ENCODE measurements around the gene LAMB1. TPM values are rescaled to one million over a fixed set of nuclear protein-coding genes. Genes with fewer than 3 reads are reported as not detected.

Gene LAMB1
- total and polyA plus RNA-seq, 2 of the 13 experiments (the other 11 are each of a cell fraction or from before 2014, with no cell fraction given) = 109 to 124 TPM

DNA sequence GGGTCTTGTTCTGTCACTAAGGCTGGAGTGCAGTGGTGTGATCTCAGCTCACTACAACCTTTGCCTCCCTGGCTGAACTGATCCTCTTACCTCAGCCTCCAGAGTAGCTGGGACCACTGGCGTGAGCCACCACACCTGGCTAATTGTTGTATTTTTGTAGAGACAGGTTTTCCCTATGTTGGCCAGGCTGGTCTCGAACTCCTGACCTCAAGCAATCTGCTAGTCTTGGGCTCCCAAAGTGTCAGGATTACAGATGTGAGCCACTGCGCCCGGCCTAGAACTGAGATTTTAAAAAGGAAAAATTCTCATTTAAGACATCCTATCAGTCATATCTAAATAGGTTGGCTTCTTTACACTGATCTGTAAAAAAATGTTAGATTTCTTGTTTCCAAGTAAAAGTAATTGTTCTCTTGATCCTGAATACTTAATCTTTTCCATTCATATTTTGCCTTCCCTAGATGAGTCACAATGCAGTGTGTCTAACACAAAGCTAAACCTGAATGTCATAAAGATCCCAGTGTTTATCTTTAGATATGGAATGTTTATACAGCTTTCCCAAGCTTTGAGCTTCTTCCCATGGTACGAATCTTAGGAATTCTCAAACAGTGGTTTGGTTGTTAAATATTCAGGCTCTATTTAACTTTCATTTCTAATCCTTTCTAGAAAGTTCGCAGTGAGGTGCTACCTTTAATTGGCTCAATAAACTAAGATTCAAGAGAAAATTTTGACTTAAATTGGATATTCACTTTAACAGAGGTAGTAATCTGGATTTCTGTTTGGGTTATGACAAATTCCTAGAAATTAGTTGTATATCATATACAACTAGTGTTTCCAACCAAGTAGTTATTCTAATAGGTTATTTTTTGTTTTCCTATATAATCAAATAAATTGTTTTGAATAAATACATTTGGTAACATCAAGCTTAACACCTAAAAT lies 12.1 kb upstream of the LAMB1 start (continued):
- TF ChIP-seq ZBTB7B (CRISPR knock-in tag; IDR thresholded peaks at IDR 0.05) (no peak), ZZZ3 (CRISPR knock-in tag; IDR thresholded peaks at IDR 0.05; ENCODE audit: borderline replicate concordance) (no peak), ZNF256 (CRISPR knock-in tag; conservative IDR thresholded peaks at IDR 0.05) (no peak), ZNF160 (CRISPR knock-in tag; IDR thresholded peaks at IDR 0.05) (no peak), ZNF619 (CRISPR knock-in tag; IDR thresholded peaks at IDR 0.05) (no peak), ZNF543 (CRISPR knock-in tag; IDR thresholded peaks at IDR 0.05) (no peak), ZBTB21 (CRISPR knock-in tag; IDR thresholded peaks at IDR 0.05) (no peak), ZNF569 (CRISPR knock-in tag; IDR thresholded peaks at IDR 0.05; ENCODE audit: borderline replicate concordance) (no peak), NBN (conservative IDR thresholded peaks at IDR 0.05) (no peak), MYNN (CRISPR knock-in tag; IDR thresholded peaks at IDR 0.05; ENCODE audit: low read depth) (no peak), ZNF879 (CRISPR knock-in tag; IDR thresholded peaks at IDR 0.05) (no peak), ELF3 (CRISPR knock-in tag; IDR thresholded peaks at IDR 0.05) (peak; percentile 65), ZNF124 (CRISPR knock-in tag; IDR thresholded peaks at IDR 0.05) (no peak), SNRNP70 (IDR thresholded peaks at IDR 0.05; ENCODE audit: low read depth, low read length) (no peak), FOSL1 (CRISPR knock-in tag; IDR thresholded peaks at IDR 0.05; ENCODE audit: borderline replicate concordance) (peak; percentile 80; the same call in 1 of the 2 replicates), ZNF703 (CRISPR knock-in tag; IDR thresholded peaks at IDR 0.05; ENCODE audit: borderline replicate concordance) (no peak), JUND (CRISPR knock-in tag; IDR thresholded peaks at IDR 0.05) (peak; percentile 62; the same call in 1 of the 2 replicates), ZNF230 (CRISPR knock-in tag; IDR thresholded peaks at IDR 0.05) (no peak), TEAD3 (CRISPR knock-in tag; optimal IDR thresholded peaks at IDR 0.05; ENCODE audit: borderline replicate concordance) (peak; percentile 87), ZNF138 (CRISPR knock-in tag; IDR thresholded peaks at IDR 0.05; ENCODE audit: low read depth) (no peak)
- TF ChIP-seq, protein P1, sequence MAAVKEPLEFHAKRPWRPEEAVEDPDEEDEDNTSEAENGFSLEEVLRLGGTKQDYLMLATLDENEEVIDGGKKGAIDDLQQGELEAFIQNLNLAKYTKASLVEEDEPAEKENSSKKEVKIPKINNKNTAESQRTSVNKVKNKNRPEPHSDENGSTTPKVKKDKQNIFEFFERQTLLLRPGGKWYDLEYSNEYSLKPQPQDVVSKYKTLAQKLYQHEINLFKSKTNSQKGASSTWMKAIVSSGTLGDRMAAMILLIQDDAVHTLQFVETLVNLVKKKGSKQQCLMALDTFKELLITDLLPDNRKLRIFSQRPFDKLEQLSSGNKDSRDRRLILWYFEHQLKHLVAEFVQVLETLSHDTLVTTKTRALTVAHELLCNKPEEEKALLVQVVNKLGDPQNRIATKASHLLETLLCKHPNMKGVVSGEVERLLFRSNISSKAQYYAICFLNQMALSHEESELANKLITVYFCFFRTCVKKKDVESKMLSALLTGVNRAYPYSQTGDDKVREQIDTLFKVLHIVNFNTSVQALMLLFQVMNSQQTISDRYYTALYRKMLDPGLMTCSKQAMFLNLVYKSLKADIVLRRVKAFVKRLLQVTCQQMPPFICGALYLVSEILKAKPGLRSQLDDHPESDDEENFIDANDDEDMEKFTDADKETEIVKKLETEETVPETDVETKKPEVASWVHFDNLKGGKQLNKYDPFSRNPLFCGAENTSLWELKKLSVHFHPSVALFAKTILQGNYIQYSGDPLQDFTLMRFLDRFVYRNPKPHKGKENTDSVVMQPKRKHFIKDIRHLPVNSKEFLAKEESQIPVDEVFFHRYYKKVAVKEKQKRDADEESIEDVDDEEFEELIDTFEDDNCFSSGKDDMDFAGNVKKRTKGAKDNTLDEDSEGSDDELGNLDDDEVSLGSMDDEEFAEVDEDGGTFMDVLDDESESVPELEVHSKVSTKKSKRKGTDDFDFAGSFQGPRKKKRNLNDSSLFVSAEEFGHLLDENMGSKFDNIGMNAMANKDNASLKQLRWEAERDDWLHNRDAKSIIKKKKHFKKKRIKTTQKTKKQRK (IDR thresholded peaks at IDR 0.05; ENCODE audit: low read length) = no peak
- TF ChIP-seq, protein P2, sequence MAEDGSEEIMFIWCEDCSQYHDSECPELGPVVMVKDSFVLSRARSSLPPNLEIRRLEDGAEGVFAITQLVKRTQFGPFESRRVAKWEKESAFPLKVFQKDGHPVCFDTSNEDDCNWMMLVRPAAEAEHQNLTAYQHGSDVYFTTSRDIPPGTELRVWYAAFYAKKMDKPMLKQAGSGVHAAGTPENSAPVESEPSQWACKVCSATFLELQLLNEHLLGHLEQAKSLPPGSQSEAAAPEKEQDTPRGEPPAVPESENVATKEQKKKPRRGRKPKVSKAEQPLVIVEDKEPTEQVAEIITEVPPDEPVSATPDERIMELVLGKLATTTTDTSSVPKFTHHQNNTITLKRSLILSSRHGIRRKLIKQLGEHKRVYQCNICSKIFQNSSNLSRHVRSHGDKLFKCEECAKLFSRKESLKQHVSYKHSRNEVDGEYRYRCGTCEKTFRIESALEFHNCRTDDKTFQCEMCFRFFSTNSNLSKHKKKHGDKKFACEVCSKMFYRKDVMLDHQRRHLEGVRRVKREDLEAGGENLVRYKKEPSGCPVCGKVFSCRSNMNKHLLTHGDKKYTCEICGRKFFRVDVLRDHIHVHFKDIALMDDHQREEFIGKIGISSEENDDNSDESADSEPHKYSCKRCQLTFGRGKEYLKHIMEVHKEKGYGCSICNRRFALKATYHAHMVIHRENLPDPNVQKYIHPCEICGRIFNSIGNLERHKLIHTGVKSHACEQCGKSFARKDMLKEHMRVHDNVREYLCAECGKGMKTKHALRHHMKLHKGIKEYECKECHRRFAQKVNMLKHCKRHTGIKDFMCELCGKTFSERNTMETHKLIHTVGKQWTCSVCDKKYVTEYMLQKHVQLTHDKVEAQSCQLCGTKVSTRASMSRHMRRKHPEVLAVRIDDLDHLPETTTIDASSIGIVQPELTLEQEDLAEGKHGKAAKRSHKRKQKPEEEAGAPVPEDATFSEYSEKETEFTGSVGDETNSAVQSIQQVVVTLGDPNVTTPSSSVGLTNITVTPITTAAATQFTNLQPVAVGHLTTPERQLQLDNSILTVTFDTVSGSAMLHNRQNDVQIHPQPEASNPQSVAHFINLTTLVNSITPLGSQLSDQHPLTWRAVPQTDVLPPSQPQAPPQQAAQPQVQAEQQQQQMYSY (CRISPR knock-in tag; IDR thresholded peaks at IDR 0.05) = no peak
- TF ChIP-seq, protein P3, sequence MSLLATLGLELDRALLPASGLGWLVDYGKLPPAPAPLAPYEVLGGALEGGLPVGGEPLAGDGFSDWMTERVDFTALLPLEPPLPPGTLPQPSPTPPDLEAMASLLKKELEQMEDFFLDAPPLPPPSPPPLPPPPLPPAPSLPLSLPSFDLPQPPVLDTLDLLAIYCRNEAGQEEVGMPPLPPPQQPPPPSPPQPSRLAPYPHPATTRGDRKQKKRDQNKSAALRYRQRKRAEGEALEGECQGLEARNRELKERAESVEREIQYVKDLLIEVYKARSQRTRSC (CRISPR knock-in tag; IDR thresholded peaks at IDR 0.05; ENCODE audit: low read depth) = no peak

Data from HepG2 (cell line).